GM18868 (cell line): ENCODE data around the gene UBE2R2.

Experiments used
- ATAC-seq: cut with Tn5 transposase; IDR thresholded peaks from one replicate; pipeline ENCODE4 v1.9.1; 2021; ENCODE audit warnings: mild to moderate bottlenecking, moderate library complexity; ENCODE audit not compliant: unreplicated experiment

UBE2R2 gene

GRCh38 chr9:33880211-33881089, 63.5 kb downstream of the UBE2R2 start:
- no peak for ATAC-seq

- no peak for ATAC-seq
Measured at GRCh38 chr9:33881635-33882034, 64.7 kb downstream of the UBE2R2 start.

GRCh38 chr9:33884856-33885701, 68.1 kb downstream of the UBE2R2 start:
- no peak for ATAC-seq

GRCh38 chr9:33885948-33886347, 69.0 kb downstream of the UBE2R2 start:
- ATAC-seq = no peak

GRCh38 chr9:33893861-33894260, 76.9 kb downstream of the UBE2R2 start:
- no peak for ATAC-seq

- ATAC-seq = no peak
Measured at GRCh38 chr9:33894316-33894715, 77.4 kb downstream of the UBE2R2 start.

GRCh38 chr9:33903157-33903780, 86.3 kb downstream of the UBE2R2 start:
- ATAC-seq = no peak

- no peak for ATAC-seq
Measured at GRCh38 chr9:33905137-33905536, 88.2 kb downstream of the UBE2R2 start.

GRCh38 chr9:33906769-33907168, 89.8 kb downstream of the UBE2R2 start:
- no peak for ATAC-seq

- no peak for ATAC-seq
Measured at GRCh38 chr9:33907347-33907746, 90.4 kb downstream of the UBE2R2 start.

- ATAC-seq = no peak
Measured at GRCh38 chr9:33908114-33908513, 91.2 kb downstream of the UBE2R2 start.

GRCh38 chr9:33908749-33909148, 91.8 kb downstream of the UBE2R2 start:
- ATAC-seq = no peak

- no peak for ATAC-seq
Measured at GRCh38 chr9:33913541-33913940, 96.6 kb downstream of the UBE2R2 start.

- ATAC-seq = no peak
Measured at GRCh38 chr9:33914887-33915628, 98.1 kb downstream of the UBE2R2 start.

- ATAC-seq = no peak
Measured at GRCh38 chr9:33917036-33917435, 100.1 kb downstream of the UBE2R2 start.

GRCh38 chr9:33919276-33919897, 102.4 kb downstream of the UBE2R2 start:
- ATAC-seq = no peak

- peak; percentile 49 for ATAC-seq
Measured at GRCh38 chr9:33921967-33922895, 105.3 kb downstream of the UBE2R2 start.

- ATAC-seq = no peak
Measured at GRCh38 chr9:33923079-33923478, 106.1 kb downstream of the UBE2R2 start.

- ATAC-seq = no peak
Measured at GRCh38 chr9:33923998-33924701, 107.2 kb downstream of the UBE2R2 start.
